HG03558 (cell line): ENCODE results near the gene ZNF556.
"Not testable (repeated sequence)": the region's sequence is repeated elsewhere in the genome, so short reads cannot be mapped to it uniquely, and the experiment has no call there.

Experiments
- ATAC-seq: cut with Tn5 transposase; IDR thresholded peaks from one replicate; pipeline ENCODE4 v1.9.1; 2021; ENCODE audit warnings: moderate number of reproducible peaks; ENCODE audit not compliant: unreplicated experiment; ENCODE audit errors: extremely low read depth

ZNF556 gene

DNA sequence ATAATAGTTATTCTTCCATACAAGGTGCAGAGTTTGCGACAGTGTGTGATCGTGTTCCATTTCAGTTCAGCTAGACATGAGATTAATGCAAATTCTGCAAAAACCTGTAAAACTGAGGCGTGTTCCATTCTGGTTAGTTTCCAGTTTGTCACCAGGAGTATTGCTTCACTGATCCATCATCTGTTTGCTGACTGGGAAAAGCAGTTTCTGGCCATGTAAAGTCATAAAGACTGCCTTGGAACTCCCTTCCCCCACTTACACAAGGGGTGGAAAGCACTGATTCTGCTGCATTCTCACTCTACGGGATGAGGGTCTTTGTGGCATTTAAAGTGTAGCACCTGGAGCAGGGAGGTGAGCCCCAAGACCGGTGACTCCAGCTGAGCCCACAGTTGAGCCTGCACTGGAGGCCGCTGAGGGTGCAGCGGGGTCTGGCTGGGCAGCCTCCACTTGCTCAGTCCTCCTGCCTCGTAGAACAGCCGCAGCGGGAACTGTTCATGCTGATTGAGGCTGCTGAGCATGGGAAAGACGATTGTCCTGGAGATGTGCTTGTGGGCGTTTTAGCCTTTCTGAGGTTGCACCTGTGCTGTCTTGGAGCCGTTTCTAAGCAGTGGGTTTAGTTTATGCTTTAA lies 35.6 kb downstream of the ZNF556 start:
- ATAC-seq = no peak

GRCh38 chr19:2903326-2903725 lies 36.2 kb downstream of the ZNF556 start:
- not testable (repeated sequence) for ATAC-seq

DNA sequence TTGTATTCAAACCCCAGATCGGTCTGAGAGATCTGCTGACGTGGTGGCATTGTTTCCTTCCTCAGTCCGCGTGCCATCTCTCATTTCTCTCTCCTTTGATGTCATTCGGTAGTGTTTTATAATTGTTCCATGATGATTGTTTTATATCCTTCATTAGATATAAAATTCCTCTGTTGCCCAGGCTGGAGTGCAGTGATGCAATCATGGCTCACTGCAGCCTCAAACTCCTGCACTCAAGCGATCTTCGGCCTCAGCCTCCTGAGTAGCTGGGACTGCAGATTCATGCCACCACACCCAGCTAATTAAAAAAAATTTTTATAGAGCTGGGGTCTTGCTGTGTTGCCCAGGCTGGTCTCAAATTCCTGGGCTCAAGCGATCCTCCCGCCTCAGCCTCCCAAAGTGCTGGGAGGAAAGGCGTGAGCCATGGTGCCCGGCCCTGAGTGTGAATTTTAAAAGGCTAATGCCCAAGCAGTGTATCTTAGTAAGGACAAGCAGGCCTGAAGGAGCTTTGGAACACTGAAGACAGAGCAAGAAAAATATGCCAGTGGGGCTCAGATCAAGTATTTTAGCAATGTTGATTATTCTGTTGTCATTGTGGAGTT lies 38.9 kb downstream of the ZNF556 start:
- ATAC-seq = no peak

- ATAC-seq = no peak
Measured at GRCh38 chr19:2906631-2907195, 39.6 kb downstream of the ZNF556 start.

DNA sequence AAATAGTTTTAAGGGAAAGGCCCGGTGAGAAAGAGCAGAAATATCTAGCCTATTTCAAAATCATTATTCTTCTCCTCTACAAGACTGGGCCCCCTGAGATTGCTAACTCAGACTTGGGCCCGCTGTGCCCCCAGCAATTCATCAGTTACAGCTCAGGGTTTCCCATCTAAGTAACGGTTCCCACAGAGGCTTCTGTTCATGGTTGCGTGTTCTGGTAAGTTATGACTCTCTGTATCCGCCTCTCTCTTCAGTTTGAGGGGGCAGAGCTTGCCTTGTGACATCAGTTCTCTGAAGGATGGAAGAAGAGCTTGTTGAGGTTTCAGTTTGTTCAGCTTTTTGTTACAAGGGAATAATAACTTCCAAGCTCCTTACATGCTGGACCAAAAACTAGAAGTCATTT lies 45.2 kb downstream of the ZNF556 start:
- ATAC-seq = no peak

GRCh38 chr19:2917275-2918184 lies 50.4 kb downstream of the ZNF556 start:
- ATAC-seq = no peak

- no peak for ATAC-seq
Measured at GRCh38 chr19:2922987-2923386, 55.9 kb downstream of the ZNF556 start.

GRCh38 chr19:2923510-2923909 lies 56.4 kb downstream of the ZNF556 start:
- ATAC-seq = no peak

DNA sequence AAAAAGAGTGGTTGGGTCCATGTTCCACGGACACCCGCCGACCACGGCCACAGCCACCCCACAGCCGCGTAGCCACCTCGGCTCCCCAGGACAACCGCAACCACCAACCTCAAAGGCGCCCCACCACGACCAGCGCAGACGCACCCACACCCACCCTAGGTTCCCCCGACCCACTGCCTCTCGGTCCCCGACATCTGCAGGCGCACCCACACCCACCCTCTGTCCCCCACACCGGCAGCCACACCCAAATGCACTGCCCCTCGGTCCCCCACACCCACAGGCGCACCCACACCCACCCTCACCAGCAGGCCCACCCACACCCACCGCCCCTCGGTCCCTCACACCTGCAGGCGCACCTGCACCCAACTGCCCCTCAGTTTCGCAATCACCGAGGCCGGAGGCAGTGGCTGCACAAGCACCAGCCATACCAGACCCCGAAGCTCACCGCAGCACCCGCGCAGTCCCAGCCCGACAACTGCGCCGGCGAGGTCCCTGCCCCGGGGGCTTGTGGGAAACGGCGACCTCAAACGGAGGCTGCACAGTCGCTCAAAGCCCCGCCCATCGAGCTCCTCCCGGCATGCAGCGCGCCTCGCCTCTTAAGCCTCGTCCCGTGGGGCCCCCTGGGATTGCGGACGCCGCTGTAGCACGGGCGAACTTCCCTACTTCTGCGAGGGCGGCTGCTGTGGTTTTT lies 59.4 kb downstream of the ZNF556 start:
- ATAC-seq = no peak

GRCh38 chr19:2927032-2927430 lies 59.9 kb downstream of the ZNF556 start:
- no peak for ATAC-seq
